NCI-H748 (cell line): ENCODE data around the gene ERBB2.

Experiments used
- DNase-seq: peaks from one replicate; lab custom pipeline; 2025; ENCODE audit not compliant: unreplicated experiment; lab: John Stamatoyannopoulos, UW

Gene ERBB2

DNA sequence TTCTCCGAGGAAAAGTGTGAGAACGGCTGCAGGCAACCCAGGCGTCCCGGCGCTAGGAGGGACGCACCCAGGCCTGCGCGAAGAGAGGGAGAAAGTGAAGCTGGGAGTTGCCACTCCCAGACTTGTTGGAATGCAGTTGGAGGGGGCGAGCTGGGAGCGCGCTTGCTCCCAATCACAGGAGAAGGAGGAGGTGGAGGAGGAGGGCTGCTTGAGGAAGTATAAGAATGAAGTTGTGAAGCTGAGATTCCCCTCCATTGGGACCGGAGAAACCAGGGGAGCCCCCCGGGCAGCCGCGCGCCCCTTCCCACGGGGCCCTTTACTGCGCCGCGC, at the start of gene ERBB2:
Gene ERBB2 (plus strand): TSS at position 247 of the 330 bp plus-strand sequence. CDS start 175 bp downstream, outside the sequence.
- DNase-seq: no peak

DNA sequence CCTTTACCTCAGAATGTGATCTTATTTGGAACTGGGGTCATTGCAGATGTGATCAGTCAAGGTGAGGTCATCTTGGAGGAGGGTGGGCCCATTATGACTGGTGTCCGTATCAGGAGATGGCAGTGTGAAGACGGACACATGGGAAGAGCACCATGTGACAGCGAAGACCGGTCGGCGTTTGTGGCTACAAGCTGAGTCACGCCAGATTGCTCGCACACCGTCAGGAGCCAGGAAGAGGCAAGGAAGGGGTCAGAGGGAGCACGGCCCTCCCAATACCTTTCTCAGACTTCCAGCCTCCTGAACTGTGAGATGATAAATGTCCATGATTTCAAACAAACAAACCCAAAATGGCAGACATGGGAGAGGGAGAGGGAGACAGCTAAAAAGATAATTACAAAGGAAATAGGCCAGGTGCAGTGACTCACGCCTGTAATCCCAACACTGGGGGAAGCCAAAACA, 49.7 kb upstream of the ERBB2 start:
- no peak for DNase-seq

DNA sequence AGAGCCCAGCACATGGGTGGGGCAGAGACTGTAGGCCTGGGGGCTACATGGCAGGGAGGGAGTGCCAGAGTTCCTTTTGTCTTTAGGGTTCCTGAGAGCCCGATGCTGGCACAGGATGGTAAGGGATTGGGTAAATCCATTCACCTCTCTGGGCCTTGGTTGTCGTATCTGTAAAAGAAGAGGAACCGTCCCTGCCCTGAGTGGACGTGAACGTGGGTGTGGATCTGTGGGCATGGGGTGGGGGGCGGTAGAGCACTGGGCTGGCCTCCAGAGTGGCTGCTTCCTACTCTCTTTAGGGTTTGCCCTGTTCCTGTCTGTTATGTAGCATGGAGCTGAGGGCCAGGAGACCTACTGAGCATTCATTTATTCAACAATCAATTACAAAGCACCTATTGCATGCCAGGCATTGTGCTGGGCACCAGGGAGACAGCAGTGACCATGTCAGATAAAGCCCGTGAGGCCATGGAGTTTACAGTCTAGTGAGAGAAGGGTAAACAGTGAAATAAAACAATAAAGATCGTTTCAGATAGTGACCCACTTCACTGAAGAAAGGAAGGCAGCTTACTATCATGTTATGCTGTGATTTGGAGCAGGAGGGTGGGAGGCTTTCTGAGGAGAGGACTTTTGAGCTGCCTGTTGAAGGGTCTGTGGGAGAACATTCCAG, 47.8 kb upstream of the ERBB2 start:
- no peak for DNase-seq

DNA sequence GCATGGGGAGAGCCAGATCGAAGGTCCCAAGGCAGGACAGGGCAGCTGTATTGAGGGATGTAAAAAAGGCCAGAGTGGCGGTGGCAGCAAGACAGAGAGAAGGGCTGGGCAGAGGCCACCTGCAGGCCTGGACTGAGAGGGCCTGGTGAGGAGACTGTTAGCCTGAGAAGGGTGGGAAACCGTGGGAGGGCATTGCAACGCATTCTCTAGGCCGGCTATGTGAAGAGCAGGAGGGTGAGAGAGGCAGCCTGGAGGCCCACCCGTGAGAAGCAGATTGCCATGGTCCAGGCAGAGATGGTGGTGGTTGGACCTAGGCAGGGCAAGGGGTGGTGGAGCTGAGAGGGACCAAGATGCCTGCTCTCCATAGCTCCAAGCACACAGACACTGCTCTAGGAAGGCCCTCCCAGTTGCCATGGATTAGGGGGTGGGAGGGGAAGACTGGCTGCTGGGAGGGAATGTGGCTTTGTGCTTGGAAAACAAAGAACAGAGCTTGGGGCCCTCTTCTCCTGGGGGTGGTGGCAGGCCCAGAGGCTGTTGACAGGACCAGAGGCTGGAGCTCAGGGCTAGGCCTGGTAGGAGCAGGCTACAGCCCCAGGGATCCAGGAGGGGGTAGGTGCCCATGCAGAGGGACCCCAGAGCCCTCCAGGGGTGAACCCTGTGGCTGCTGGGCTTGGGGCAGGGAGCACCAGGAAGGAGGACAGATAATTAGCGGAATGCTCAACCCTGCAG, 47.1 kb upstream of the ERBB2 start:
- no peak for DNase-seq

DNA sequence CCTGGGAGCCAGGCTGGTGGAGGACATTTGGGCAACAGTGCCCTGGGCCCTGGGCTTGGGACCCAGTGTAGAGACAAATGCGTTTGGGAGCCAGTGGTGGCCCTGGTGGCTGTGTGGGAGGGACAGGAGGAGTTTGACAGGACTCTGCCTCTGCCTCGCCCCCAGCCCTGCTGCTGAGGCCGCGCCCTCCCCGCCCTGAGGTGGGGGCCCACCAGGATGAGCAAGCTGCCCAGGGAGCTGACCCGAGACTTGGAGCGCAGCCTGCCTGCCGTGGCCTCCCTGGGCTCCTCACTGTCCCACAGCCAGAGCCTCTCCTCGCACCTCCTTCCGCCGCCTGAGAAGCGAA, 46.6 kb upstream of the ERBB2 start:
- no peak for DNase-seq

DNA sequence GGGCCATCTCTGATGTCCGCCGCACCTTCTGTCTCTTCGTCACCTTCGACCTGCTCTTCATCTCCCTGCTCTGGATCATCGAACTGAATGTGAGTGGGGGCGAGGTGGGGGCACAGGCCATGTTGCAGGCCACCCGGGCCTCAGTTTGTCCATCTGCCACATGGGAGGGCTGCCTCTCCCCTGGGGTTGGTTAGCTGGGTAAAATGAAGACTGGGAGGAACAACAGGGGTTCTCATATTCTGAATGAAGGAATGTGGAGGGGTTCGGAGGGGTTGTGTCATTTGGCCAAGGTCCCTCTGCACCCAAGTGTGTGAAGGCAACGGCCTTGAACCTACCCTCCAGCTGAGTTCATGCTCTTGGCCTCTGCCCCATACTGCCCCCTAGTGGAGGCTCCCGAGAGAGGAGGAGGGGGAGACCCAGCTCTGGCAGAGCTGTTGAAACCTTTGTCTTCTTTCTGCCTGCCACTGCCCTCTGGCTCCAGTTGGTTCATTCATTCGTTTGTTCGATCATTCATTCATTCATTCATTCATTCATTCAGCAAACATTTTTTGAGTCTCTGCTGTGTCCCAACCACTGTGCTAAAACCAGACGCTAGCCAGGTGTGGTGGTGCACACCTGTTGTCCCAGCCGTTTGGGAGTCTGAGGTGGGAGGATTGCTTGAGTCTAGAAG, 46.1 kb upstream of the ERBB2 start:
- DNase-seq: peak; percentile 36

DNA sequence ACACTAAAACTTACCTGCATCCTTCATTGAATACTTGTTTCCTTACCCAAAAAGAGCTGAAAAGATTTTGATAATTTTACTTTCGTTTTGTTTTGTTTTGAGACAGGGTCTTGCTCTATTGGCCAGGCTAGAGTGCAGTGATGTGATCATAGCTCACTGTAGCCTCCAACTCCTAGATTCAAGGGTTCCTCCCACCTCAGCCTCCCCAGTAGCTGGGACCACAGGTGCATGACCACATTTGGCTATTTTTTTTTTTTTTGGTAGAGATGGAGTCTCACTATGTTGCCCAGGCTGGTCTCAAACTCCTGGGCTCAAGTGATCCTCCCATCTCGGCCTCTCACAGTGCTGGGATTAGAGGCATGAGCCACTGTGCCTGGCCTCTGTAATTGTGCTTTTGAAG, 44.8 kb upstream of the ERBB2 start:
- no peak for DNase-seq

DNA sequence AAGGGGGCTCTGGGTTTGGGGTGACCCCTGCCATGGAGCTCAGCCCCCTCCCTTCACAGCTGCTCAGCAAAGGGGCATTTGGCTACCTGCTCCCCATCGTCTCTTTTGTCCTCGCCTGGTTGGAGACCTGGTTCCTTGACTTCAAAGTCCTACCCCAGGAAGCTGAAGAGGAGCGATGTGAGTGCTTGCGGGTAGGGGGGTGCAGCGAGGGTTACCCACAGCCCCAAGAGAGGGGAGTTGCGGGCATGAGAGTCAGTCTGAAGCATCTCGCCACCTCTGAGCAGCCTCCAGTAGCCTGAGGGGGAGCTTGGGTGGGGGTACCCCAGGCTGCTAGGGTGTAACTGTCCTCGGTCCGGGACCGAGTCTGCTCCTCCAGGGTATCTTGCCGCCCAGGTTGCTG, 41.5 kb upstream of the ERBB2 start:
- DNase-seq: no peak

DNA sequence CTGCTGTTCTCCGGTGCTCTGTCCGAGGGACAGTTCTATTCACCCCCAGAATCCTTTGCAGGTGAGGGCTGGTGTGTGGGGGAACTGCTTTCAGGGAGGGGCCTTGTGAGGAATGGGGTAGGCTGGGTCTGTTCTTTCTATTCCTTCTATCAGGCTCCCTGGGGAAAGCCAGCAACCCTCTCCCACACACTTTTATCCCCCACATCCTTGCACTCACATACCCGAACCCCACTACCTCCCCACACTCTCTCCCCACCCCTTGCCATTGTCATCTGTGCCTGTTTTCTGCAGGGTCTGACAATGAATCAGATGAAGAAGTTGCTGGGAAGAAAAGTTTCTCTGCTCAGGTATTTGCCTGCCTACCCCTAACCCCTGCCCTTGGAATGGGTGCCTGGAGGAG, 41.1 kb upstream of the ERBB2 start:
- DNase-seq: no peak

DNA sequence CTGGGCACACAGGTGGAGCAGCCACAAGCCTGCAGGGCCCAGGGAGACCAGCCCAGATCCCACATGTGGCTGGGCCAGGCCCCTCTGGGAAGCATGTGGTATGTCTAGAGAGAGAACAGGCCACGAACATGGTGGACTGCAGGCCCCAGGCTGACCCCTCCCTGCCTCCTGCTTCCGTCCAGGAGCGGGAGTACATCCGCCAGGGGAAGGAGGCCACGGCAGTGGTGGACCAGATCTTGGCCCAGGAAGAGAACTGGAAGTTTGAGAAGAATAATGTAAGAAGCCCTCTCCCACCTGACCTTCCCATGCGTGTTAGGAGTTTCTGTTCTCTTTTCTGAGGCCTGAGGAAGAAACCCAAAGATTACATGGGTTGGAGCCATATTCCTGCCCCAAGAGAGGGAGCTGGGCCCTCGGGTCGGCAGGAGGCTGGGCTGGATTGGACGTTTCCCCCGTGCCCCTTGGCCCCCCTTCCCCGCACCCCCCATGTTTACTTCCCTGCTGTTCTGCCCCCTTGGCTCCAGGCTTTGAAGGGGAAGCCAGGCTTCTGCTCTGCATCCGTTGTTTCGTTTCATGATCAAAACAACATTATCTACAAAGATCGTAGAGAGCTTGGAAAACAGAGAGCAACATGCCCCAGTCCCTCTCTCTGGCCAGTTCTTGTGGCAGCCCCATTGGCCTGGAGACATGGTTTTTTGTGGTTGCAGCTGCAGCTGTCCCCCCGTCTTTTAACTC, 40.4 kb upstream of the ERBB2 start:
- no peak for DNase-seq

DNA sequence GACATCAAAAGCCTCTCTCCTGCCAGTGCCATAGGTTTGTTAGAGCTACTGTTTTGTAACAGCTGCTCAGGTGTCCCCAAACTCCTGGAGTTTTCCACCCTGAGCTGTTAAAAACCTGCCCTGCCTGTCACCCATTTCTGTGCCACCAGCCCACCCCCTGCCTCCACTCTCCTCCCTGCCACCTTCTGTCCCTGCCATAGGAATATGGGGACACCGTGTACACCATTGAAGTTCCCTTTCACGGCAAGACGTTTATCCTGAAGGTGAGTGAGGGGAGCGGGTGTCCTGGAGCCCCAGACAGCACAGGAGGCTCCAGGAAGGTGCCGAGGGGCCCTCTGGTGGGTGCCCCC, 39.9 kb upstream of the ERBB2 start:
- no peak for DNase-seq

DNA sequence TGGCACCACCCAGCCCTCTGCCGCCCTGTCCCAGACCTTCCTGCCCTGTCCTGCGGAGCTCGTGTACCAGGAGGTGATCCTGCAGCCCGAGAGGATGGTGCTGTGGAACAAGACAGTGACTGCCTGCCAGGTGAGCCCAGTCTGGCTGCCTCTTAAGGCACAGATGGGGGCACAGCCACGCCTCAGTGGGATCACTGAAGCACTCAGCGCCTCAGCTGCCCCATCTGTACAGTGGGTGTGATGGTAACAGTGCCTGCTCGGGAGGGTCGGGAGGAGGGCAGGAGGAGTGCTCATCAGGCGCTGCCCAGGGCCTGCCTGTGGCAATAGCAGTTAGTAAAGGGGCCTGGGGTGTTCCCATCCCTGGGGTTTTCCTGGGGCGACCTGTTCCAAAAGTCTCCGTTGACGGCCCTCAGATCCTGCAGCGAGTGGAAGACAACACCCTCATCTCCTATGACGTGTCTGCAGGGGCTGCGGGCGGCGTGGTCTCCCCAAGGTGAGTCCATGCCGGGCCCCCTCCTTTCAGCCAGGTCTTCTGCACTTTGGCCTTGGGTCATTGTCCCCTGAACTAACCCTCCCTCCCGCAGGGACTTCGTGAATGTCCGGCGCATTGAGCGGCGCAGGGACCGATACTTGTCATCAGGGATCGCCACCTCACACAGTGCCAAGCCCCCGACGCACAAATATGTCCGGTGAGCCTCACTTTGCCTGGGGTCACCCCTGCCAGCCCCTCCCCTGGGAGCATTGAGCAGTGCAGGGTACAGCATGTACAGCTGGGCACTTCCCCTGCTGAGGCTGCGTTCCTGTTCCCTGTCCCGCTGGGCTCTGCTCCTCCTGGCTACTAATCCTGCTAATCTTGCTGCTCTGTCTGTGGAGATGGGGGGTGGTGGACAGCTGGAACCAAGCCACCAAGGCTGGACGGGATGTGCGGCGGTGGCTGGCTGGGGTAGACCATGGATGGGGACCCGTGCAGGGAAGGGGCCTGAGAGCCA, 39.2 kb upstream of the ERBB2 start:
- DNase-seq: no peak

DNA sequence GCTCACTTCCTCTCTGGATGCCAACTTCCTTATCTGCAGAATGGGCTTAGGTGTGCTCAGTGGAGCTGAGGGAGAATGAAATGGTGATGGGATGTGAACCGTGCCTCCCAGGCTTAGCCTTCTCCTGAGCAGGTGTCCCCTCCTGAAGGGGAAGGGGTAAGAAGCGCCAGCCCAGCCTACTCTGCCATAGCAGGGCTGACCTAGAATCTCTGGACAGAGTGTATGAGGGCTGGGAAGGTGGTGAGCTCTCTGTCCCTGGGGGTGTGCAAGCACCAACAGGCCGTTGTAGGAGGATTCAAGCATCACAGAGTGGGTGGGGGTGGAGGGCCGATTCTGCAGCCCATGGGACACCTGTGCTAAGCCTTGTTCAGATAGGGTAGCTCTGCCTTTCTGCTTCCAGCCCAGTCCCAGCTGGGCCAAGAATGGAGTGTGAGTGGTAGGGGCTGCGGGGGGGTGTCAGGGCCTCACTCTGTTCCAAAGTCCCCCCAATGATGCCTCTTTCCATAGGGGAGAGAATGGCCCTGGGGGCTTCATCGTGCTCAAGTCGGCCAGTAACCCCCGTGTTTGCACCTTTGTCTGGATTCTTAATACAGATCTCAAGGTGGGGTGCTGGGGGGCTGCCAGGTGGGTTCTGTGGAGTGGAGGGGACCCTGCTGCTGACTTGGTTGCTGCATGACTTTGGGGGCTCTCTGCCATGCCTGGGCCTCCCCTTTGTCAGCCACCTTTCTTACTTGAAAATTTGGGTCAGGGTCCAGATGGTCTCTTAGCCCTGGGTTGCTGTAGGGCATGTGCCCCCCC, 37.9 kb upstream of the ERBB2 start:
- DNase-seq: no peak

DNA sequence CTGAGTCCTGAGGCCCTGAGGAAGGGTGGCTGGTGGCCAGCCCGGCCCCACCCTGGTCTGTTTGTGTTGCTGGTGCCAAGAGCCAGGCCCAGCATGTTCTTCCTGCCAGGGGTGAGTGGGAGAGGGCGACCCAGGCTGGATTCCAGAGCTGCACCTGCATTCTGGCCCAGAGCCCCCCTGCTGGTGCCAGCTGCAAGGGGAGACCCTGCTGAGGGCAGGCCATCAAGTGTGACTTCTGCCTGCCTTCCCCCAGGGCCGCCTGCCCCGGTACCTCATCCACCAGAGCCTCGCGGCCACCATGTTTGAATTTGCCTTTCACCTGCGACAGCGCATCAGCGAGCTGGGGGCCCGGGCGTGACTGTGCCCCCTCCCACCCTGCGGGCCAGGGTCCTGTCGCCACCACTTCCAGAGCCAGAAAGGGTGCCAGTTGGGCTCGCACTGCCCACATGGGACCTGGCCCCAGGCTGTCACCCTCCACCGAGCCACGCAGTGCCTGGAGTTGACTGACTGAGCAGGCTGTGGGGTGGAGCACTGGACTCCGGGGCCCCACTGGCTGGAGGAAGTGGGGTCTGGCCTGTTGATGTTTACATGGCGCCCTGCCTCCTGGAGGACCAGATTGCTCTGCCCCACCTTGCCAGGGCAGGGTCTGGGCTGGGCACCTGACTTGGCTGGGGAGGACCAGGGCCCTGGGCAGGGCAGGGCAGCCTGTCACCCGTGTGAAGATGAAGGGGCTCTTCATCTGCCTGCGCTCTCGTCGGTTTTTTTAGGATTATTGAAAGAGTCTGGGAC, 37.1 kb upstream of the ERBB2 start:
- no peak for DNase-seq

DNA sequence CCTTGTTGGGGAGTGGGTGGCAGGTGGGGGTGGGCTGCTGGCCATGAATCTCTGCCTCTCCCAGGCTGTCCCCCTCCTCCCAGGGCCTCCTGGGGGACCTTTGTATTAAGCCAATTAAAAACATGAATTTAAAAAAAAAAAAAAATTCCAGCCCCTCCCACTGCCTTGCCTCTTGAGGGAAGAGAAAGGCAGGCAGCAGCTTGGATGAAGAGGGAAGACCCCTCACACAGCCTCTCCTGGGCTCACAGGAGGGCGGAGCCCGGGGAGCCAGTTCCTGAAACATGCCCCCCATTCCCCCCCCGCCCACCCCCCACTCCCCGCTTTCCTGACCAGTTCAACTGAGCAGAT, 36.5 kb upstream of the ERBB2 start:
- DNase-seq: no peak

DNA sequence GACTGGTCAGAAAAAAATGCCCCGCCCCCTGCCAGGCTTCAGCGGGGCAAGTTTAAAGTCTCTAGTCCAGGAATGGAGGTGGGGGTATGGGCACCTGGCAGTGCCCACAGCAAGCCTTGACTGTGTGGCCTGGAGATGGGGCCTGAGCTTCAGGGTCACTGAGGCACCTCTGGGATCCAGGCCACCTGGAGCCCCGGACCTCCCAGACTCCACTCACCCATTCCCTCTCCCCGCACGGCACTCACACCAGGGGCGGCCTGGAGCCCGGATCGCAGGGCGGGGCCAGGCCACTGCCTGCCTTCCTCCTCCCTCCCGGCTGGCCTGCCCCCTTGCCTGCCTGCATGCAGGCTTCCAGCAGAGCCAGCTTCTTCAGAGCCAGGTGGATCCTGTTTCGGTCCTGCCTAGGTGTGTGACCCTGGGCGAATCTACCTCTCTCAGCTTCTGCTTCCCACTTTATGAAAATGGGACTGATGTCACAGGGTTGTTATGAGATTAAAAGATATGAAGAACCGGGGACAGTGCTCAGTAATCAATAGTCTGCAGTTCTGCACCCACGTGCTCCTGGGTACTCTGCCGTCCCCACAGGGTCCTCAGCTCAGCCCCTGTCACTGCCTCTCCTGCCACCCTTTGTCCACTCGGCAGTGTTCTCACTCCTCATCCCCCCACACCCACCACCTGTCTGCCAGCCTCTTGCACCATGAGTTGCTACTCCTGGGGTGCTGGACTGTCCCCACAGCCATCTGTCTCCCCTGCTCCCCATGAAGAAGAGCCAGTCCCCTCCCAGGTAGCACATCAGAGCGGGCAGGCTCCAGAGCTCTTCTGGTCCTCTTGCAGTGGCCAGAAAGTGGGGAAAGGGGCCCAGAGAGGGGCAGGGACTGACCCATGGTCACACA, 35.9 kb upstream of the ERBB2 start:
- DNase-seq: no peak

DNA sequence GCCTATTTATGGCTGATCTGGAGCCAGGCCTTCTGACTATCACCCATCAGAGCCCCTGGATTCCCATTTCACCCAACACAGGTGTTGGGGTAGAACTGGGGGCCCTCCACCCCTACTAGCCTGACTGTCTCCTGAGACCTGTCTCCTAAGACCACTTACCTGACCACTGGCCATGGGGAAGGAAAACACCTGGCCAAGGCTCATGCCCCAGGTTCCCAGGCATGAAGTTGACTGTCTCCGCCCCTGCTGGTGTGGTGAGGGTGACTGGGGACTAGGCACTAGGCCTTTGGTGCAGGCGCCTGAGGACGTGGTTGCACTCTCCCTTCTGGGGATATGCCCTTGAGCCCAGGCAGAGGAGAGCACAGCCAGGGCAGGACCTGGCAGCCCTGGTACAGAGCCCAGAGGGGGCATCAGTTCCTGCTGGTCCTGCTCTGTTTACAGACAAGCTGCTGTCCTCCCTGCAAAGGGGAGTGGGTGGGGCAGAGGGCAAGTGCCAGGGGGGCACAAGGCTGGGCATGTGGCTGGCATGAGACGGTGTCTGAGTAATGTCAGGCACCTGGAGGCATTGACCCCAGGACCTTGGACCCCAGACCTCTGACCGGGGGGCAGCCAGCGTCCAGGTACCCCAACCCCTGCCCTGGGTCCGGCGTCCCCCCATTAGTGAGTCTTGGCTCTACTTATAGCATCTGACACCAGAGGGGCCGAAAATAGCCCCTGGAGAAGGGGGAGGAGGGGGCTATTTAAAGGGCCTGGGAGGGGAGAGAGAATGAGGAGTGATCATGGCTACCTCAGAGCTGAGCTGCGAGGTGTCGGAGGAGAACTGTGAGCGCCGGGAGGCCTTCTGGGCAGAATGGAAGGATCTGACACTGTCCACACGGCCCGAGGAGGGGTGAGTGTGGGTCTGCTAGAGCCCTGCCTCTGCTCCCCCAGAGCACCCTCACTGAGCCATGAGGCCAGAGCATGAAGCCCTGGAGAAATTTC, 35.0 kb upstream of the ERBB2 start, which contains the start of gene TCAP:
Gene TCAP (plus strand): TSS at position 769 of the 981 bp plus-strand sequence. CDS start 11 bp downstream, at position 780.
- no peak for DNase-seq
